SH-SY5Y (cell line): ENCODE data around the gene PCNT.

Experiments
- GATA2 ChIP-seq: IDR thresholded peaks from 2 replicates; pipeline ENCODE4 v1.6.1; 2011; ENCODE audit warnings: mild to moderate bottlenecking, low read depth, low read length
- GATA3 ChIP-seq: IDR thresholded peaks from 2 replicates; pipeline ENCODE4 v1.6.1; 2011; ENCODE audit warnings: low read depth, mild to moderate bottlenecking, low read length, moderate library complexity

Gene PCNT

DNA sequence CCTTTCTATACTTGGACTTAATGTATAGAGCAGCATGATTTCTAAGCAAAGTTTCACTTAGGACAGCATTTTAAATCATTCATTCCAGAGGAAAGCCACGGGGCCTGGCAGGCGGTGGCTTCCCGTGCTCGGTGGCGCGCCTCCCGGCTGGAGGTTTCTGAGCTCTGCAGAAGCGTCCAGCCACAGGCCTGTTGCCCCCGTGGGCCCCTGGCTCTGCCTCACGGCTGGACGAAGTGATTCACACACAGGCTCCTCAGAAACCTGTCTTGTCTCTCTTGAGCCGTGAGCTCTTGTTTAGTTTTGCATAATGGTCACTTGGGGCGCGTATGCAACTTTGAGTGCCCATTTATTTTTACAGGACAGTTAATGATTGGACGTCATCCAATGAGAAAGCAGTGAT, 112.7 kb downstream of the PCNT start:
- TF ChIP-seq GATA3 (no peak), GATA2 (no peak)

DNA sequence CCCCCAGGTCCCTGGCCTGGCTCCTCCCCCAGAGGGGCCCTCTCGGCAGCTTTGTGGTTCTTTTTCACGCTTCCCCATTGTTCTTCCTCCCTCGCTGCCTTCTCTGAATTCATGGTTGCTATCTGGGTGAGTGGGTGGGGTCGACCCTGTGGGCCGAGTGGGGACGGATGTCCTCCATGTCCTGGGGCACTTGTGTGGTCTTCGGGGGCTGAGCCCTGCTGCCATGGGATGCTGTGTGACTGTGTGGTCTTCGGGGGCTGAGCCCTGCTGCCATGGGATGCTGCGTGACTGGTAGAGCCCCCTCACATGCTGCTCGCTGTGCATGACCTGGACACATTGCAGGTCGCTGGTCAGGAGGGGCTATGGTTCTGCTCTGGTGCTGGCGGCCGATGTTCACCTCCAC, 113.1 kb downstream of the PCNT start:
- TF ChIP-seq GATA3 = no peak
- TF ChIP-seq GATA2 = no peak

DNA sequence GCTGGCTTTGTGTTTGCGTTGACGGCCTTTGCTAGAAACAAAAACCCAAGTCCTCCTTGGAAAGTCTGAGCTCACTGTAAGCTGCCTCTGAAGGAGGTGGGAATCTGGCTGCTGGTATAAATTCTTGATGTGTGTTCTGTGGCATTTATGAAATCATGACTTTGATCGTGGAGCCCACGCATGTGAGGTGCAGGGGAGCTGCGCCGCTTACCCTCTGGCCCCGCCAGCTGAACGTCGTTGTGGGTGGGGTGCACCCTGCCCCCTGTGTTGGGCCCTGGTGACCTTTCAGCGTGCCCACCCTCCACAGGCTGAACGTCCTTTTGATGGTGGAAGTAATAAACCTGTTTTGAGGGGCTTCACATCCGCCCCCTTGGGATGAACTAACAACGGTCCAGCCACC, 113.6 kb downstream of the PCNT start:
- TF ChIP-seq GATA3 = no peak
- TF ChIP-seq GATA2 = no peak

DNA sequence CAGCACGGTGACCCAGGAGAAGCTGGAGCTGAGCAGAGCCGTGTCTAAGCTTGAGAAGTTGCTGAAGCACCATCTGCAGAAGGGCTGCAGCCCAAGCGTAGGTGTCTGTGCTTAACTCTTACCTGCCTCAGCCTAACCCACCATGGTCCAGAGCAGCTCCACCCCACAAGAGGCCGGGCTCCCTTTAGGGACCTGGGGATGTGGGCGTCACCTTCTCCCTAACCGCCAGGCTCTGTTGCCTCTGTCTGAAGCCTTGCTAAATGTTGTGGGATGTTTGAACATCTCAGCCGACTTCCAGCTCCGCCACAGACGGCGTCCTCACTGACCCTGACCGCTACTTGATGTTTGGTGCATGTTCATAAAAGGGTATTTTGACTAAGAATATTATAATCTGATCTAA, 114.3 kb downstream of the PCNT start:
- TF ChIP-seq GATA2 (no peak), GATA3 (no peak)

DNA sequence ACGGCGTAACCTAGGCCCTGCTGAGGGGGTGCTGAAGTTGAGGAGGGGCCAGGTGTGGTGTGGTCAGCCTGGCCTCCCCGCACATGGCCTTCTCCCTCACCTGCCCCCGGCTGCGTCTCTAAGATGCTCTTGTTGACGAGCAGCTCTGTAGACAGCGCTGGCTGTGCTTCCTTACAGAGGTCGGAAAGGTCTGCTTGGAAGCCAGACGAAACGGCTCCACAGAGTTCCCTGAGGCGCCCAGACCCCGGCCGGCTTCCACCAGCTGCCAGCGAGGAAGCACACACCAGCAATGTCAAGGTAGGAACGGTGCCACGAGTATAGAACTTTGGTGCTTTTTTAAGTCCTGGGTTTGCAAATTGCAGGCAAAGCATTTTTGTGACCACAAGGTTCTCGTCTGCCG, 116.0 kb downstream of the PCNT start:
- TF ChIP-seq GATA2 (no peak), GATA3 (no peak)

DNA sequence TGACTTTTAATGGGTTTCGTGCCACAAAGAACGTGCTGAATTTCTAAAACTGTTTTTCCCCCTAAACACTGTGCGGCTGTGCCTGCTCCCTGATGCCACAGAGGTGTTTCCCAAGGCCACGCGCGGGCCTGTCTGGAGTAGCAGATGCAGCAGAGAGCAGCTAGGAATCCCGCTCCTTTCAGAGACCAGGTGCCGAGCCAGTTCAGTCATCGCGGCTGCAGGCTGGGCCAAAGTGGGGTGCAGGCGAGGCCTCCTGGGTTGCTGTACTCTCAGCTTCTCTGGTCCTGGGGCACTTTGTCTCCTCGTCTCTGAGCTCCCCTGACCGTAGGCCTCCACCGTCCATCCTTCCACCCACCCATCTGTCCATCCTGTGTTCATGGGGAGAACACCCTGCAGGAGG, 117.4 kb downstream of the PCNT start:
- no peak for TF ChIP-seq GATA2
- no peak for TF ChIP-seq GATA3

DNA sequence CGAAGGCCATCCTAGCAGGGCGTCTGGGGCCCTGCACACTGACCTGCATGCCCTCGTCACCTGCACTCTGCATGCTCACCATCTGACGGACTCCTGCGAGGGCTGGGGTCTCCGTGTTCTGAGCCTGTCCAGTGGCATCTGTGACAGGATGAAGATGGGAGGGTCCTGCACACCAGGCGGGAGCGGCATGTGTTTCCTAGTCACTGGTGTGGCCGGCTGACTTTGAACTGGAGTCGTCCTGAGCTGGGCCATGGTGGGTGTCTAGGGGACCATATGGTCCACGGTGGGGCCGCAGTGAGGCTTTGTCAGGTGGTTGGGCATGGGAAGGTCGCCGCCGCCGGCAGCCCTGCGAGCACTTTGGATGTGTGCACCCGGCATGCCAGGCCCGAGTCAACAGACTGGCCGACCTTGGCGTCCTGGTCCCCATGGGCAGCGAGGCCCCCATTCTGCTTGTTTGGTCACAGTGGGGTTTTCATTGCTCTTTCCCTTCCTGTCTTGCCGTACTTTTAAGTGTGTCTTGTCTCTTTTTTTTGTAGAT, 118.1 kb downstream of the PCNT start:
- TF ChIP-seq GATA2 (no peak), GATA3 (no peak)

DNA sequence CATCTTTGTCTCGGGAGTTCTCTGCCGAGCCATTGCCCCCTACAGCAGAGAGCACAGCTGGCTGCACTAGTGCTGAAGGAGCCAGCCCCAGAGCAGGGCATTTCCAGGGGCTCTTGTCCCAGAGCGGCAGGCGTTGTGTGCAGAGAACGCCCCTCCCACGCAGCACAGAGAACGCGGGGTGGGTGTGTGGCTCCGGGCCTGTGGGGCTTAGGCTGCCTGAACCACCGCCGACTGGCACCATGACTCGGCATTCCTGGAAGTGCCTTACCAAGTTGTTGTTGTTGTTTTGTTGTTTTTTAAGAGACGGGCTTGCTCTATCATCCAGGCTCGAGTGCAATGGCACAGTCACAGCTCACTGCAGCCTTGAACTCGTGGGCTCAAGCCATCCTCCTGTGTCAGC, 119.0 kb downstream of the PCNT start:
- no peak for TF ChIP-seq GATA3
- no peak for TF ChIP-seq GATA2

DNA sequence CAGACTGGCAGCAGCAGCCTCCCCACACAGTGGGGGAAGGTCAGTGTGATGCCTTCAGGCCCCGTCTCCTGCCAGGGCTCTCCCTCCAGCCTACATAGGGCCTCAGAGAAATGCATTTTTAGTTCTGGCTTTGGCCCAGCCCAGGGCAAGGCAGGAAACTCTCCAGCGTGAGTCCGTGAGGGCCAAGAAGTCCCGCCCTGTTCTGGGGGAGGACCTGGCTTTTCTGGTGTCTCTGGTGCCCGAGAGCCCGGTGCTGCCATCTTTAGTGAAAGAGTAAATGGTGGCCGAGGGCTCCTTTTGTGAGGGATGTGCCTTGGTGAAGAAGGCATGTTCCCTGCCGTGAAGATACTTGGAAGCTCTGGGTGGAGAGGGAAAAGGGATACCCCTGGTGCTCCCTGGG, 120.0 kb downstream of the PCNT start:
- no peak for TF ChIP-seq GATA3
- no peak for TF ChIP-seq GATA2

DNA sequence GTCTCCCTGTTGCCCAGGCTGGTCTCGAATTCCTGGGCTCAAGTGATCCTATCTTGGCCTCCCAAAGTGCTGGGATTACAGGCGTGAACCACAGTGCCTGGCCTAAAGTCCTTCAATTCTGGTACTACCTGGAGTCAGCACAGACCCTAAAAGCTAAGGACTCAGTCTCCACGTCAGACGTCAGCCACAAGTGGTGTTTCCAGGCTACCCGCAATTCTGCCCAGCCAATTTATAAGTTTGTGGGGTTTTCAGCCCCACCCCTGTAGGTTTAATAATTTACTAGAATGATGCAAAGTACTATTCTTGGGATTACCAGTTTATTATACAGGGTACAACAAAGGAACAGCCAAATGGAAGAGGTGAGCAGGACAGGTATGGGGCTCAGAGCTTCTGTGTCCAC, 124.2 kb downstream of the PCNT start:
- TF ChIP-seq GATA3 (no peak), GATA2 (no peak)

DNA sequence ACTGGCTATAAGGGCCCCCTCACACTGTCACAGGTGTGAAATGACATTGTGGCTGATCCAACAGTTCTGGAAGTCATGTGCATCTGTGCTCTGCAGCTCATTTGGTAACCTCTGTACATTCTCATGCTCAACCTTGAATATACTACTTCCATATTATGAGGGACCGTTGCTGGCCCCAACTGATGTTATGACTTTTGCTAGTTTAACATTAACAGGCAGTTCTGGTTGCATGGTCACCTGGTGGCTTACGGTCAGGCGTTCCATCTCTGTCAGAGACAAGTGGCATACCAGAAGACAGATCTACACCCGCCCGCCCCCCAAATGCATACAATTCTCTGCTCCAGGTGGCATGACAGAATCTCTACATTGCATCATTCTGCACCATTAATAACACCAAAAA, 128.8 kb downstream of the PCNT start:
- TF ChIP-seq GATA3 (no peak), GATA2 (no peak)

DNA sequence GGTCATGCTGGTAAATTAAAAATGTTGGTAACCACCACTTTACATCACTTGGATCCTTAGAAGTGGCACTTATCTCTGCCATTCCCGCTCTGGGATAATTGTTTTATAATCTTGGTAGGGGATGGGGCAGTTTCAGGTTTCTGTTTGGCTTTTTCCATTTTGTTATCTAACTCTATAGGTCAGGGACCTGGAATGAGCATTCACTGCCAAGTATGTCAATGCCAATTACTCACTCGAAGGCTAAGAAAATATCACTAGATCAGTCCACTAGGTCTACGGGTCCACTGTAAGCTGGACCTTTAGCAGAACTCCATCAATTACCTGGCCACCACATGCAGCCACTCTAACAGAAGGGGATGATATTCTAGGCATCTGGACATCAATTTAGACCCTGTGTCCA, 130.2 kb downstream of the PCNT start:
- TF ChIP-seq GATA2 (no peak), GATA3 (no peak)

DNA sequence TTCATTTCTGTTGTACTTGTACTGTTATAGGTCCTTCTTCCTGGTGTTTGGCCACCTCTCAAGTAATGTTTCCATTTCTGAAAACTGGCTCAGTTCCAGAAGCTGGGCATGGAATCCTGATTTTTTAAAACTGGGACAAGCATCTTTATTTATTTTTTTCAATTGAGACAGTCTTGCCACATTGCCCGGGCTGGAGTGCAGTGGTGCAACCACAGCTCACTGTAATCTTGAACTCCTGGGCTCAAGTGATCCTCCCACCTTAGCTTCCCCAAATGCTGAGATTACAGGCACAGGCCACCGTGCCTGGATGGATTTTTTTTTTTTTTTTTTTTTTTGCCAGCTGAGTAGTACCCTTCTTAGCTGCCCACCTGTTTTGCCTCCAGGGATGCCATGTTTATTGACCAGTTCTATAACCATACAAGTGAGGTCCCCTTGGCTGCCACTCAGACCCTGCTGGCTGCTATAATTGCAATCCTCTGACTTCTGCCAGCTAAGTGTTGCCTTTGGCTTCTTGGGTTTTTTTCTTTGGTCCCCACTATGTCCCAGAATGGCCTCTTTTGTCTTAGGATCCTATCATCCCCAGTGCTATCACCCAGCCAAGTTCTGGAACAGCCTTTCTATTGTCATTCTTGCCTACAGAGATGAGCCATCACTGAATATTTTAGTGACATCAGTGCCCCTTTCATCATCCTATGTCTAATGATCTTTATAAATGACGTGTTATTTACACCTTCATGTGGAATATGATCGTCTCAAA, 130.9 kb downstream of the PCNT start:
- TF ChIP-seq GATA3 (no peak), GATA2 (no peak)

DNA sequence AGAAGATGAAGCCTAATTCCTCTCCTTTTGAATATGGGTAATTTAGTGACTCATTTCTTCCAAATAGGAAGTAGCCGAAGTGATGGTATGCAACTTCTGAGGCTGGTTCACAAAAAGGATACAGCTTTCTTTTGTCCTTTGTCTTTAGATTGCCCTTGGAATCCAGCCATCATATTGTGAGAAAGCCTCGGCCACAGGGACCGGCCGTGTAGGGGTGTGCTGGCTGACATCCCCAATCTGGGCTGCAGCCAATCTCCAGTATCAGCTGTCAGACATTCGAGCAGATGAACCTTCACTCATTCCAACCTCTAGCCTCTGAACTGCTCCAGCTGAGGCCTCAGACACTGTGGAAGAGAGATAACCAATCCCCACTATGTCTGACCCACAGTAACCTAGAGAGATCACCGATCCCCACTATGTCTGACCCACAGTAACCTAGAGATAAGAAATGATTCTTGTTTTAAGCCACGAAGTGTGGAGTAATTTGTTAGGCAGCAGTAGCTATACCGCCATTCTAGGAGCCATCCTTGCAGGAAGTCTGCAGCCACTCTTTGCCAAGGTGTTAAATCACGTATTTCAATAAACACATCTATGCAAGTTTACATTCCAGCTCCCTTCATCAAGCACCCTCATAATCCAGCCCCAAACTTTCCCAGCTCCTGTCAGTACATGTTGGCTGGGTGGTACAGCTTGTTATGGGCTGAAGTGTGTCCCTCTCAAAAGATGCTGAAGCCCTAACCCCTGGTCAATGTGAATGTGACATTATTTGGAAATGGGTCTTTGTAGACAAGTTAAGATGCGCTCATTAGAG, 131.8 kb downstream of the PCNT start:
- TF ChIP-seq GATA2 = no peak
- no peak for TF ChIP-seq GATA3

DNA sequence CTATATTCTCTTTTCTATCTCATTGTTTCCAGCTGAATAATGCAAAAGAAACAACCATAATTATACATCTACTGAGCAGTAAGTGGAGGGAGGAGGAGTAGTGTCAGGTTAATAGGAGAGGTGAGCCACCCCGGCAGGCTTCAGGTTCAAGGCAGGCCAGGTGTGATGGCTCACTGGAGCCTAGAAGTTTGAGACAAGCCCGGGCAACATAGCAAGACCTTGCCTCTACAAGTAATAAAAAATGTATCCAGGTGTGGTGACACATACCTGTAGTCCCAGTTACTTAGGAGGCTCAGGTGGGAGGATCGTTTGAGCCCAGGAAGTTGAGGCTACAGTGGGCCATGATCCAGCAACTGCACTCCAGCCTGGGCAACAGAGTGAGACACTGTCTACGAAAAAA, 132.8 kb downstream of the PCNT start:
- no peak for TF ChIP-seq GATA3
- no peak for TF ChIP-seq GATA2

DNA sequence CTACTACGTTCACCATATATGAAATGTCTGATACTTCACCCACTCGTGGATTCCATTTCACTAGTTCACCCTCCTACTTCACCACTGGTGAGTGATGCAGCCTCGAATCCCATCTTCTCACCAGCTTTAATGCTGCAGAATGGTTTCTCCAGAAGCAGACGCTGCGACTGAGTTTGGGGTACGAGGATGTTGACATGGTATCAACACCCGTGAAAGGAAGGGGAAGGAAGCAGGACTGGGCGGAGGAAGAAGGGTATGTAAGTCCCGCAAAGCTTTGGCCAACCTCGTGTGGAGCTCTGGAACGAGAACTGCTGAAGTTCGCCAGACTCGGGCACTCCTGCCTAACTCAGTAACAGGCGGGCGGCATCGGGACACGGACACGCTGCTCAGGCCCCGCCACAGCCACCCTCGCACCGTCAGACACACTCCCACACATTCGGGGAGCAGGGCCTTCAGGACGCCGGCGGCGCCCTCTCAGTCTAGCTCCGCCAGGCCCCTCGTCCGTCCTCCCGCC, 133.9 kb downstream of the PCNT start:
- TF ChIP-seq GATA3 = no peak
- no peak for TF ChIP-seq GATA2
